A549 (cell line): ENCODE results near the gene ZBTB16.

Experiments
- CBX2 ChIP-seq: fragments of 200-600 bp; sonication (generic); IDR thresholded peaks from 2 replicates; pipeline ENCODE4 v1.6.1; 2016; ENCODE audit warnings: low read depth, mild to moderate bottlenecking, borderline replicate concordance
- POLR2A ChIP-seq: IDR thresholded peaks from 2 replicates; pipeline ENCODE4 v1.6.1; 2012; ENCODE audit warnings: mild to moderate bottlenecking, low read length
- RAD21 ChIP-seq, 2 experiments: fragments of >200 bp in 1 of 2; sonication (Bioruptor Twin) in 1 of 2; formaldehyde crosslinking in 1 of 2; IDR thresholded peaks in 1 of 2; conservative IDR thresholded peaks in 1 of 2; 2 replicates in 1 of 2; 3 replicates in 1 of 2; pipeline ENCODE4 v1.6.1; 2012 to 2018; ENCODE audit warnings: inconsistent platforms in 1 of 2
- RCOR1 ChIP-seq: fragments of 150-350 bp; IDR thresholded peaks from 2 replicates; pipeline ENCODE4 v1.6.1; 2014; ENCODE audit warnings: antibody characterized with exemption, low read length, low read depth
- TF ChIP-seq, protein P1 (sequence below): fragments of >200 bp; sonication (Bioruptor Twin); formaldehyde crosslinking; IDR thresholded peaks from 3 replicates; pipeline ENCODE4 v1.5.1; 2016
- TF ChIP-seq, protein P2 (sequence below): fragments of 200-600 bp; sonication (generic); IDR thresholded peaks from 2 replicates; pipeline ENCODE4 v1.6.1; 2016; ENCODE audit warnings: antibody characterized with exemption, mild to moderate bottlenecking, moderate library complexity

DNA sequence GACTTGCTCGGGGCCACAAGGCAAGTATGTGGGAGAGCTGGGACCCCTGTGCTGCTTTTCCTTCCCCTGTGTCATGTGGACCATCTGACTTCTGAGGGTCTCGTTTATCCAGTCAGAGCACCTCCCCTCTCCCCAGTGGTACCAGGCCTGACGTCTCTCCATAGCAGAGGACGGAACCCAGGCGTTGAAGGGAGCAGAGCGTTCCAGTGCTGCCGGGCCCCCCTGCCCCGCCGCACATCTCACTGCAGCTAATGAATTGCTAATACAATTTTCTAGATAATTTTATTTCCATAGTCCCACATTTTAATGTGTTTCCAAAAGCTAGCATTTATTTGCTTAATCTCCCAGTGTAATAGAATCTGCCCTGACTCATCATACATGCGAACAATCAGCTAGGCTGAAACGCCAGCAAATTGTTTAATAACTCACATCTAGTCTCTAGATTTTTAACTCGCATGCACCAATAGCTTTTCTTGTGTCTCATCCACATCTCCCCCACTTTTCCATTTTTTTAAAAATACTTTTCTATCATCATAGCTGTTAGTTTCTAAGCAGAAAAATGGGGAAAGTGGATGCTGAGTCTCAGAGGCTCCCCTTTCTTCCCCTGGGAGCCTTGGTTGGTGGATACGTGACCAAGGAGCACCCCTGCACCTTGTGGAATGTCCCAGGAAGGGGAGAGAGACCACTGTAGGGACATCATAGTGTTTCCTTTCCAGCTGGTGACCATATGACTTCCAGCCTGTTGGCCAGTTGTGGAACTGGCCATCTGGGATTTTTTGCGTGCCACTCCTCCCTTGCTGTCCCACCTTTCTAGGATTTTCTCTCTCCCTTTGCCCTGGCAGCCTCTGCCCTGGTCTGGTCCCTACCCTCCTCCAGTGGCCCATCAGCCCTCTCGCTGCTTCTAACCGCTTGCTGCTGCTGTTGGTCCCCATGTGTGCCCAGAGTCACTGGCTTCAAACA lies 178.1 kb downstream of the ZBTB16 start:
- TF ChIP-seq, protein P1, sequence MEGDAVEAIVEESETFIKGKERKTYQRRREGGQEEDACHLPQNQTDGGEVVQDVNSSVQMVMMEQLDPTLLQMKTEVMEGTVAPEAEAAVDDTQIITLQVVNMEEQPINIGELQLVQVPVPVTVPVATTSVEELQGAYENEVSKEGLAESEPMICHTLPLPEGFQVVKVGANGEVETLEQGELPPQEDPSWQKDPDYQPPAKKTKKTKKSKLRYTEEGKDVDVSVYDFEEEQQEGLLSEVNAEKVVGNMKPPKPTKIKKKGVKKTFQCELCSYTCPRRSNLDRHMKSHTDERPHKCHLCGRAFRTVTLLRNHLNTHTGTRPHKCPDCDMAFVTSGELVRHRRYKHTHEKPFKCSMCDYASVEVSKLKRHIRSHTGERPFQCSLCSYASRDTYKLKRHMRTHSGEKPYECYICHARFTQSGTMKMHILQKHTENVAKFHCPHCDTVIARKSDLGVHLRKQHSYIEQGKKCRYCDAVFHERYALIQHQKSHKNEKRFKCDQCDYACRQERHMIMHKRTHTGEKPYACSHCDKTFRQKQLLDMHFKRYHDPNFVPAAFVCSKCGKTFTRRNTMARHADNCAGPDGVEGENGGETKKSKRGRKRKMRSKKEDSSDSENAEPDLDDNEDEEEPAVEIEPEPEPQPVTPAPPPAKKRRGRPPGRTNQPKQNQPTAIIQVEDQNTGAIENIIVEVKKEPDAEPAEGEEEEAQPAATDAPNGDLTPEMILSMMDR, result no peak
- TF ChIP-seq, protein P2, sequence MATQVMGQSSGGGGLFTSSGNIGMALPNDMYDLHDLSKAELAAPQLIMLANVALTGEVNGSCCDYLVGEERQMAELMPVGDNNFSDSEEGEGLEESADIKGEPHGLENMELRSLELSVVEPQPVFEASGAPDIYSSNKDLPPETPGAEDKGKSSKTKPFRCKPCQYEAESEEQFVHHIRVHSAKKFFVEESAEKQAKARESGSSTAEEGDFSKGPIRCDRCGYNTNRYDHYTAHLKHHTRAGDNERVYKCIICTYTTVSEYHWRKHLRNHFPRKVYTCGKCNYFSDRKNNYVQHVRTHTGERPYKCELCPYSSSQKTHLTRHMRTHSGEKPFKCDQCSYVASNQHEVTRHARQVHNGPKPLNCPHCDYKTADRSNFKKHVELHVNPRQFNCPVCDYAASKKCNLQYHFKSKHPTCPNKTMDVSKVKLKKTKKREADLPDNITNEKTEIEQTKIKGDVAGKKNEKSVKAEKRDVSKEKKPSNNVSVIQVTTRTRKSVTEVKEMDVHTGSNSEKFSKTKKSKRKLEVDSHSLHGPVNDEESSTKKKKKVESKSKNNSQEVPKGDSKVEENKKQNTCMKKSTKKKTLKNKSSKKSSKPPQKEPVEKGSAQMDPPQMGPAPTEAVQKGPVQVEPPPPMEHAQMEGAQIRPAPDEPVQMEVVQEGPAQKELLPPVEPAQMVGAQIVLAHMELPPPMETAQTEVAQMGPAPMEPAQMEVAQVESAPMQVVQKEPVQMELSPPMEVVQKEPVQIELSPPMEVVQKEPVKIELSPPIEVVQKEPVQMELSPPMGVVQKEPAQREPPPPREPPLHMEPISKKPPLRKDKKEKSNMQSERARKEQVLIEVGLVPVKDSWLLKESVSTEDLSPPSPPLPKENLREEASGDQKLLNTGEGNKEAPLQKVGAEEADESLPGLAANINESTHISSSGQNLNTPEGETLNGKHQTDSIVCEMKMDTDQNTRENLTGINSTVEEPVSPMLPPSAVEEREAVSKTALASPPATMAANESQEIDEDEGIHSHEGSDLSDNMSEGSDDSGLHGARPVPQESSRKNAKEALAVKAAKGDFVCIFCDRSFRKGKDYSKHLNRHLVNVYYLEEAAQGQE, result no peak
- TF ChIP-seq CBX2 (no peak), RCOR1 (no peak), RAD21 (conservative IDR thresholded peaks at IDR 0.05 in 1 of 2, IDR thresholded peaks at IDR 0.05 in 1 of 2) (no peak), POLR2A (no peak)
